Measurements from ENCODE around the gene KIF25. TPM values are rescaled to one million over a fixed set of nuclear protein-coding genes. Genes with fewer than 3 reads are reported as not detected.
A peak's percentile ranks its signal among the peaks of the same experiment; 100 is the strongest.

The KIF25 gene
- total RNA-seq, 1 experiment from 2014 or later: not detected

DNA sequence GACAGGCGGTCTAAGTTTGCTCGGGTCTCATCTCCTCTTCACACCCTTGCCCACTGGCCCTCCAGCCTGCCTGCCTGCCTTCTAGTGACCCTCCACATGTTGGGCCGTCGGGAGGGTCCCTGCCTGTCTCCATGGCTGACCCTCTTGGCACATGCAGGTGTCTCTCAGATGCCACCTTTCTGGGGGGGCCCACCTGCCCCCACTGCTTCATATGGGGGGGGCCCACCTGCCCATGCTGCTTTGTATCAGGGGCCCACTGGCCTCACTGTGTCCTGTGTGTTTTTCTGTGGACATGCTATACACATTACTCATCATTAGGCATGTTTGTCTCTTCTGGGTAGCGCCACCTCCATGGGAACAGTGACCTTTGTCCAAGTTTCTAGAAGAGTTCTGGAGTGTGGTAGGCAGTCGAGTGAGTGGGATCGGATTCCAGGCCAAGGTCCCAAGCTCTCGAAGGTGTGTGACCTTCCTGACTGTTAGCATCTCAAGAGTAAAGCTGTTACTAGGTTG lies 40.4 kb upstream of the KIF25 start:
- H3F3A ChIP-seq (ENCODE audit: insufficient read depth, low read depth): no peaks in the 10 kb centered on the region
- peak in 1 of 2 experiments; percentile 36 for DNase-seq
- peaks cover 27% of the 10 kb centered on the region; the same call in 1 of the 2 replicates for H3K36me3 ChIP-seq (ENCODE audit: low read depth)
- H3K27ac ChIP-seq: peak overlapping the region; percentile 67
- H4K20me1 ChIP-seq (ENCODE audit: insufficient read depth): no peaks in the 10 kb centered on the region
- BruUV-seq (replicated peaks): no TSS peak
- no peak overlapping the region for H3K4me2 ChIP-seq
- peaks cover 16% of the 10 kb centered on the region; the same call in 1 of the 2 replicates for H3K4me1 ChIP-seq (replicated peaks; ENCODE audit: insufficient read depth)
- ChIA-PET POLR2A (ENCODE audit: unreplicated experiment) (no interaction called here), CTCF (no interaction called here)
- TF ChIP-seq, protein P1, sequence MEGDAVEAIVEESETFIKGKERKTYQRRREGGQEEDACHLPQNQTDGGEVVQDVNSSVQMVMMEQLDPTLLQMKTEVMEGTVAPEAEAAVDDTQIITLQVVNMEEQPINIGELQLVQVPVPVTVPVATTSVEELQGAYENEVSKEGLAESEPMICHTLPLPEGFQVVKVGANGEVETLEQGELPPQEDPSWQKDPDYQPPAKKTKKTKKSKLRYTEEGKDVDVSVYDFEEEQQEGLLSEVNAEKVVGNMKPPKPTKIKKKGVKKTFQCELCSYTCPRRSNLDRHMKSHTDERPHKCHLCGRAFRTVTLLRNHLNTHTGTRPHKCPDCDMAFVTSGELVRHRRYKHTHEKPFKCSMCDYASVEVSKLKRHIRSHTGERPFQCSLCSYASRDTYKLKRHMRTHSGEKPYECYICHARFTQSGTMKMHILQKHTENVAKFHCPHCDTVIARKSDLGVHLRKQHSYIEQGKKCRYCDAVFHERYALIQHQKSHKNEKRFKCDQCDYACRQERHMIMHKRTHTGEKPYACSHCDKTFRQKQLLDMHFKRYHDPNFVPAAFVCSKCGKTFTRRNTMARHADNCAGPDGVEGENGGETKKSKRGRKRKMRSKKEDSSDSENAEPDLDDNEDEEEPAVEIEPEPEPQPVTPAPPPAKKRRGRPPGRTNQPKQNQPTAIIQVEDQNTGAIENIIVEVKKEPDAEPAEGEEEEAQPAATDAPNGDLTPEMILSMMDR (conservative IDR thresholded peaks at IDR 0.05): no peak
- TF ChIP-seq EZH2 (IDR thresholded peaks at IDR 0.05; ENCODE audit: low read depth): no peak
- no peaks in the 10 kb centered on the region for H3K27me3 ChIP-seq (ENCODE audit: insufficient read depth, low read depth)
- no peaks in the 10 kb centered on the region for H3K9me2 ChIP-seq (ENCODE audit: insufficient read depth)
- H3K9me3 ChIP-seq (ENCODE audit: insufficient read depth, low read depth): no peaks in the 10 kb centered on the region
- no peaks in the 10 kb centered on the region for H3K79me2 ChIP-seq (ENCODE audit: low read depth)
- H2AFZ ChIP-seq: no peak overlapping the region
- intact Hi-C loops (cut with micrococcal nuclease; ENCODE audit: unreplicated experiment): no loop called here
- H3K4me3 ChIP-seq: no peak overlapping the region

GRCh38 chr6:167957626-167958025 lies 39.8 kb upstream of the KIF25 start:
- no peaks in the 10 kb centered on the region for H3K79me2 ChIP-seq (ENCODE audit: low read depth)
- no peak overlapping the region for H3K4me3 ChIP-seq
- H3F3A ChIP-seq (ENCODE audit: insufficient read depth, low read depth): no peaks in the 10 kb centered on the region
- DNase-seq: peak in 1 of 2 experiments; percentile 70
- BruUV-seq (replicated peaks): no TSS peak
- POLR2A ChIA-PET (ENCODE audit: unreplicated experiment): no interaction called here
- CTCF ChIA-PET: no interaction called here
- no peak overlapping the region for H3K4me2 ChIP-seq
- intact Hi-C loops (cut with micrococcal nuclease; ENCODE audit: unreplicated experiment): no loop called here
- no peak overlapping the region for H2AFZ ChIP-seq
- H3K4me1 ChIP-seq (replicated peaks; ENCODE audit: insufficient read depth): peaks cover 16% of the 10 kb centered on the region; the same call in 1 of the 2 replicates
- H3K27me3 ChIP-seq (ENCODE audit: insufficient read depth, low read depth): no peaks in the 10 kb centered on the region
- peaks cover 25% of the 10 kb centered on the region; the same call in 1 of the 2 replicates for H3K36me3 ChIP-seq (ENCODE audit: low read depth)
- H4K20me1 ChIP-seq (ENCODE audit: insufficient read depth): no peaks in the 10 kb centered on the region
- H3K27ac ChIP-seq: peak overlapping the region; percentile 67
- H3K9me2 ChIP-seq (ENCODE audit: insufficient read depth): no peaks in the 10 kb centered on the region
- no peaks in the 10 kb centered on the region for H3K9me3 ChIP-seq (ENCODE audit: insufficient read depth, low read depth)
- TF ChIP-seq, protein P1 (conservative IDR thresholded peaks at IDR 0.05): no peak
- TF ChIP-seq EZH2 (IDR thresholded peaks at IDR 0.05; ENCODE audit: low read depth): no peak

DNA sequence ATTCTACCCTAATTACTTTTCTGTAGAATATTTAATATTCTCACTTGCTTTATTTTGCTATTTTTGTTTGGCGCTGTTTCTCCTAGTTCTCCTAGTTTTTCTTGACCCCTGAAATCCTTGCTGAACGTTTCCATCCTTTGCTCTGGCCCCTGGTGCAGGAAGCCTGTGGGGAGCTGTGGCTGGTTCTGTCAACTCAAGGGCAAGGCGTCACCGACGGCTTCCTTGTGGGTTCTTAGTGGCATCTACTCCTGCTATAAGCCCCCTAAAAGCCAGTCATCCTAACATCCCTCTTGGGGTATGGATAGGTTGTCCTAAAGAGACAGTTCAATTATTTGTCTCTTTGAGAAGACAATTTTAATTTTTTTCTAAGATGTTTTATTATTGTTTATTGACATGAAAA lies 36.9 kb upstream of the KIF25 start:
- TF ChIP-seq, protein P1 (conservative IDR thresholded peaks at IDR 0.05): no peak
- TF ChIP-seq EZH2 (IDR thresholded peaks at IDR 0.05; ENCODE audit: low read depth): no peak
- H3K9me3 ChIP-seq (ENCODE audit: insufficient read depth, low read depth): no peaks in the 10 kb centered on the region
- H3K27ac ChIP-seq: no peak overlapping the region
- no peak overlapping the region for H2AFZ ChIP-seq
- H3F3A ChIP-seq (ENCODE audit: insufficient read depth, low read depth): no peaks in the 10 kb centered on the region
- H3K4me1 ChIP-seq (replicated peaks; ENCODE audit: insufficient read depth): peaks cover 16% of the 10 kb centered on the region; the same call in 1 of the 2 replicates
- H3K27me3 ChIP-seq (ENCODE audit: insufficient read depth, low read depth): no peaks in the 10 kb centered on the region
- H3K79me2 ChIP-seq (ENCODE audit: low read depth): no peaks in the 10 kb centered on the region
- H3K36me3 ChIP-seq (ENCODE audit: low read depth): peaks cover 19% of the 10 kb centered on the region
- intact Hi-C loops (cut with micrococcal nuclease; ENCODE audit: unreplicated experiment): no loop called here
- H3K4me2 ChIP-seq: no peak overlapping the region
- no peak overlapping the region for H3K4me3 ChIP-seq
- no peaks in the 10 kb centered on the region for H4K20me1 ChIP-seq (ENCODE audit: insufficient read depth)
- BruUV-seq (replicated peaks): no TSS peak
- no peak for DNase-seq
- no peaks in the 10 kb centered on the region for H3K9me2 ChIP-seq (ENCODE audit: insufficient read depth)
- ChIA-PET CTCF (no interaction called here), POLR2A (ENCODE audit: unreplicated experiment) (interaction anchor here (0.5 kb wide), 1 partner anchor 15 kb away, joined by 4 read pairs; no protein-coding TSS in a partner anchor)
